ENCODE measurements around the gene LVRN.
"Not testable (repeated sequence)": the region's sequence is repeated elsewhere in the genome, so short reads cannot be mapped to it uniquely, and the experiment has no call there.

The LVRN gene, protein sequence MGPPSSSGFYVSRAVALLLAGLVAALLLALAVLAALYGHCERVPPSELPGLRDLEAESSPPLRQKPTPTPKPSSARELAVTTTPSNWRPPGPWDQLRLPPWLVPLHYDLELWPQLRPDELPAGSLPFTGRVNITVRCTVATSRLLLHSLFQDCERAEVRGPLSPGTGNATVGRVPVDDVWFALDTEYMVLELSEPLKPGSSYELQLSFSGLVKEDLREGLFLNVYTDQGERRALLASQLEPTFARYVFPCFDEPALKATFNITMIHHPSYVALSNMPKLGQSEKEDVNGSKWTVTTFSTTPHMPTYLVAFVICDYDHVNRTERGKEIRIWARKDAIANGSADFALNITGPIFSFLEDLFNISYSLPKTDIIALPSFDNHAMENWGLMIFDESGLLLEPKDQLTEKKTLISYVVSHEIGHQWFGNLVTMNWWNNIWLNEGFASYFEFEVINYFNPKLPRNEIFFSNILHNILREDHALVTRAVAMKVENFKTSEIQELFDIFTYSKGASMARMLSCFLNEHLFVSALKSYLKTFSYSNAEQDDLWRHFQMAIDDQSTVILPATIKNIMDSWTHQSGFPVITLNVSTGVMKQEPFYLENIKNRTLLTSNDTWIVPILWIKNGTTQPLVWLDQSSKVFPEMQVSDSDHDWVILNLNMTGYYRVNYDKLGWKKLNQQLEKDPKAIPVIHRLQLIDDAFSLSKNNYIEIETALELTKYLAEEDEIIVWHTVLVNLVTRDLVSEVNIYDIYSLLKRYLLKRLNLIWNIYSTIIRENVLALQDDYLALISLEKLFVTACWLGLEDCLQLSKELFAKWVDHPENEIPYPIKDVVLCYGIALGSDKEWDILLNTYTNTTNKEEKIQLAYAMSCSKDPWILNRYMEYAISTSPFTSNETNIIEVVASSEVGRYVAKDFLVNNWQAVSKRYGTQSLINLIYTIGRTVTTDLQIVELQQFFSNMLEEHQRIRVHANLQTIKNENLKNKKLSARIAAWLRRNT

DNA sequence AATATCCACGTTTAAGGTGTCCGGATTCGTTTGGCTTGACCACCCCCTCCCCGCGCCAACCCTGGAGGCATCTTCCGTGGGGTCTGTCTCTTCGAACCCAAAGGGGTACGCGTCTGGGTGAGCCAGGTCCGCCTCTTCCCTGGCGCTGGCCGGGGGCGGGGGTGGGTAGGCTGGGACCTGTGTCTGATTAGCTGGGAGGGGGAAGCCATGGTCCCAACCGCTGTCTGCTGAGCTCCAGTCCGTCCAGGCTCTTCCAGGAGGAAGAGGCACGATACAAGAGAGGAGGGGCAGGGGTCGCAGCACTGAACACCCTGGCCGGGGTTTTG lies at the start of gene LVRN:
TSS of gene LVRN (plus strand) at position 237 of the 326 bp plus-strand sequence. CDS start 143 bp downstream, outside the sequence.
- no peak for DNase-seq (ENCODE audit: low read depth, low spot score)
- H3K27ac ChIP-seq, result no peak within 1 kb of the TSS

DNA sequence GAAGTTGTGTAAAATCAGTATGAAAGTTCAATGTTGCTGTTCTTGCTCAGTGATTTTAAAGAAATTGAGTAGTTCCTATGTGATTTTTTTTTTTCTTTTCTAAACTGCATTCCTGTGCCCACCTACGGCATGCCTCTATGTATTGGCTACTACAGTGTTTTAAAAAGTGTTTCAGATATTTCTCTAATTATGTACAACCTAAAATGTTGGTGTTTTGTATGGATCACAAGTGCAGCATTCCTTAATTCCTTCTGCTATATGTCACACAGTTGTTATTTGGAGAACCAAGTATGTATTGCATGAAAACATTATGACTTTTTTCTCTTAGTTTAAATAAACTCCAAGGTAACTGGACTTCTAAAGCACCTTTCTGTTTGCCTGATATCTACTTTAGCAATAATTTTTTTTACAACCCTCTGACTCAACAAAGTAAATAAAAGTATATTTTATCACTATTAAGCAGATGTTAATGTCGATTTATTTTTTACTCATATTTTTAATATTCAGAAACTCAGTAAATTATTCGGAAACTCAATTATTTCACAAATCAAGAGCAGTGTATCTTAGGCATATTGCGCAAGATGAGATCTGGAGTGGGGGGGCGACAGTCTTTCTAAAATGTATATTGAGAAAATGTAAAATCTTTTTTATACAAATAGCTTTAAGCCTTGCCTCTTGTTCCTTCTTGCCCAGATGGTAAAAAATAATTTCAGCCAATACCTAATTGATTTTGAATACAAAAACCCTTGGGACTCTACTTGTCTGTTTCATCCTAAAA lies 48.5 kb upstream of the LVRN start:
- not testable (repeated sequence) for DNase-seq (ENCODE audit: low read depth, low spot score); H3K27ac ChIP-seq

DNA sequence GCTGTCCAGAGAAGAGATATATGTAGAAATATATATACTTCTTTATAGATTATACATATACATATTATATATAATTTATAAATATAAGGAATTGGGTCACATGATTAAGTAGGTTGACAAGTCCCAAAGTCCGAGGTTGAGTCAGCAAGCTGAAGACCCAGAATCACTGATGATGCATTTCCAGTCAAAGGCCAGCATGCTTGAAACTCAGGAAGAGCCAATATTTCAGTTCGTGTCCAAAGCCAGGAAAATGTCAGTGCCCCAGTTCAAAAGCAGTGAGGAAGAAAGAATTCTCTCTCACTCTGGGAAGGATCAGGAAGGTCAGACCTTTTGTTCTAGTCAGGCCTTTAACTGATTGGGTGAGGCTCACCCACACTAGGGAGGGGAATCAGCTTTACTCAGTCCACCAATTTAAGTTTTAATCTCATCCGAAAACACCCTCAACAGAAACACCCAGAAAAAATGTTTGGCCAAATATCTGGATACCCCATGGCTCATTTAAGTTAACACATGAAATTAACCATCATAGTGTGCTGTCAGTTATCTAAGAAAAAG lies 42.0 kb upstream of the LVRN start:
- DNase-seq (ENCODE audit: low read depth, low spot score), result no peak
- no peak overlapping the region for H3K27ac ChIP-seq

DNA sequence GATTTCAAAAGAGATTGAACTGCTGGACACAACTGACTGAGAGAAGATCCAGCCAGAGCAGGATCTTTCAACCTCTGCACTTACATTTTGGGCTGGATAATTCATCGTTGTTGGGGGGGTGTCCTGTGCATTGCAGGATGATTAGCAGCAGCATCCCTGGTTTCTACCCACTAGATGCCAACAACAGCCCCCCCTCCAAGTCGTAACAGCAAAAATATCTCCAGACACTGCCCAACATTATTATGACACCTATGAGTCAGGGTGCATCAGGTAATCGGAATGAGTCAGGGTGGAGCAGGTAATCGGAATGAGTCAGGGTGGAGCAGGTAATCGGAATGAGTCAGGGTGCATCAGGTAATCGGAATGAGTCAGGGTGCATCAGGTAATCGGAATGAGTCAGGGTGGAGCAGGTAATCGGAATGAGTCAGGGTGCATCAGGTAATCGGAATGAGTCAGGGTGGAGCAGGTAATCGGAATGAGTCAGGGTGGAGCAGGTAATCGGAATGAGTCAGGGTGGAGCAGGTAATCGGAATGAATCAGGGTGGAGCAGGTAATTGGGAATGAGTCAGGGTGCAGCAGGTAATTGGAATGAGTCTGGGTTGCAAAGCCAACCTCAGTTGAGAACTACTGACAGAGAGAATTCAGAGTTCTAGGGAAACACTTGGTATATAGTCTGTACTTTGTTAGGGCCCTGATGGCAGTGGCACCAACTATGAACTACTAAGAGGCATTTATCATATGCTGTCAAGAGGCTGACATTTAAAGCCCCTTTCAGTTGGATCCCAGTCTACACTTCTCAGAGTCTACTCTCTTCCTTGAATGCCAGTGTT lies 33.5 kb upstream of the LVRN start:
- H3K27ac ChIP-seq, result peak overlapping the region; percentile 15
- DNase-seq (ENCODE audit: low read depth, low spot score), result not testable (repeated sequence)

DNA sequence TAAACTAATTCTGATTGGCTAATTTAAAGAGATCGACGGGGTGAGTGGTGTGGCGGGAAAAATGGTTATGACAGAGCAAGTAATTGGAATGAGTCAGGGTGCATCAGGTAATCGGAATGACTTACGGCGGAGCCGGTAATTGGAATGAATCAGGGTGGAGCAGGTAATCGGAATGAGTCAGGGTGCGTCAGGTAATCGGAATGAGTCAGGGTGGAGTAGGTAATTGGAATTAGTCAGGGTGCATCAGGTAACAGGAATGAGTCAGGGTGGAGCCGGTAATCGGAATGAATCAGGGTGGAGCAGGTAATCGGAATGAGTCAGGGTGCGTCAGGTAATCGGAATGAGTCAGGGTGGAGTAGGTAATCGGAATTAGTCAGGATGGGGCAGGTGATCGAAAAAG lies 32.1 kb upstream of the LVRN start:
- not testable (repeated sequence) for H3K27ac ChIP-seq; DNase-seq (ENCODE audit: low read depth, low spot score)

DNA sequence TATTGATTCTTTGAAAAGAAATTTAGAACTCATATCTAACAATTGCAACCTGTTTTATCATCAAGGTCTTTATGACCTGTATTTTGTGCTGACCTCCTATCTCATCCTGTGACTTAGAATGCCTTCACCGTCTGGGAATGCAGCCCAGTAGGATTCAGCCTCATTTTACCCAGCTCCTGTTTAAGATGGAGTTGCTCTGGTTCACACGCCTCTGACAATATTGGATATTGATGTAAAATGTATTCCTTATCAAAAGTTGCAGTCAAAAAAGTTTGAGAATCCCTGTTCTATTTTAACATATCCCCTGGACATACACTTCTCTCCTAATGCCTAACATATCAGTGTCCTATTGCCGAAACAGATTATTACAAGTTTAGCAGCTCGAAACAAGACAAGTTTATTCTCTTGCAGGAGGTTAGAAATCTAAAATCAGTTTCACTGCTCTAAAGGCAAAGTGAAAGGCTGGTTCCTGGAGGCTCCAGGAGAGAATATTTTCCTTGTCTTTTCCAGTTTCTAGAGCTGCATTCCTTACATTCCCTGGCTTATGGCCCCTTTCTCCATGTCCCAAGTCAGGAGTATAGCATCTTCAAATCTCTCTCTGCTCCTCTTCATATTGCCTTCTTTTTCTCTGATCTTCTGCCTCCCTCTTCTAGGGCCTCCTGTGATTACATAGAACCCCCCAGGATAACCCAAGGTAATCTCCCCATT lies 31.5 kb upstream of the LVRN start:
- no peak for DNase-seq (ENCODE audit: low read depth, low spot score)
- H3K27ac ChIP-seq, result no peak overlapping the region

DNA sequence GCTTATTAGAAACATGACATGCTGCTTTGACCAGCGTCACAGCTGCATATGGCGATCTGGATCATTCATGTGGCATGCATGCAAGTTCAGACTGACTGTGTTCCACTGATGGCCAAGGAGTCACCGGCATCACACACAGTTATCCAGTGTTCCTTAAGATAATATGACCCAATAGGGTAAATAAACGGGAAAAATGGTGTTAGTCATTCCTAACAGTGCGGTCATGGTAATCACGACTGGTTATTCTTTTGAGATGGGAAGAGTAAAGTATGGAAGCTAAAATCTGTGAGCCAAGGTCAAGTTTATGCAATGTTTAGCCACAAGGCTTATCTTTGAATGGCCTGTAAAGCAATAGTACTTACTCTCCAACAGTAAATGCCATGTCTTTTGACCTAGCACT lies 29.3 kb upstream of the LVRN start:
- no peak for DNase-seq (ENCODE audit: low read depth, low spot score)
- no peak overlapping the region for H3K27ac ChIP-seq

DNA sequence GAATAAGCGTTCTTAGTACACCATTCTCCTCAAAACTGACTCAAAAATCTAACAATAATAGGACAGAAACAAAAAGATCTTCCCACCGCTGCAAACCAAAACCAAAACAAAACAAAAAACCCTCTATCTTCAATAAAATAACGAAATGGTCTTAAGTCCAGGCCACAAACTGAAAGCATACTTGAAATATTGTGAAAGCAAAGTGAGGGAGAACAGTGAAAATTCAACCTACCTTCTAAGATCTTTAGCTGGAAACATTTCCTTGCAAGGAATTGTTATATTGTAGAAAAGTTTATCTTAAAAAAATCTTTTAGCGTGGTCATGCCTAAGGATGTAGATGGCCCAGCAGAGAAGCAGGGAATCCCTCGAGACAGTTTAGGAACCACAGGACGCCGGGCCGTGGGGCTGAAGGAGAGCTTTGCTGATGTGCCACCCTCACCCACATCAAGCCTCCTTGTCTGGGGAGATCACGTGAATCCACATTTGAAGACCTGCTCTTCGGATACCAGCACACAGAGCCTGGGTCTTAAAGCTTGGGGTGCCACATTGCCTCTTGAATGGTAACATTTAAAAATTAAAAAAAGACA lies 27.8 kb upstream of the LVRN start:
- no peak for DNase-seq (ENCODE audit: low read depth, low spot score)
- H3K27ac ChIP-seq, result no peak overlapping the region

DNA sequence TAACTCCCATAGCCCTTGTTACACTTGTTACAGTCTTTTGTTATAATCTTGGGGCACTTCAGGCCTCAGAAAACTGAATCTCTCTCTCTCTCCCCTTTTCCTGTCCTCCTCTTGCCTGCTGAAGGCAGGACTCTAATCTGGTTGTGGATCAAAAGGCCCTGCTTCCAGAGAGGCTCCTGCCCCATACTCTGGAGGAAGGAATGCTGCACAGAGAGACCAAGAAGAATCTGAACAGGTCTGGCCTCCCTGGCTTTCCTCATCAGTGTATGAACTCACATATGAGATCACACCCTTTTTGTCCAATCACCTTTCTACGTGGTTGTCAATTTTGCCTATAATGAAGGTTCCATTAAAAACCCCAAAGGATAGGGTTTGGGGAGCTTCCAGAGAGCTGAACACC lies 26.2 kb upstream of the LVRN start:
- DNase-seq (ENCODE audit: low read depth, low spot score), result no peak
- H3K27ac ChIP-seq, result no peak overlapping the region

DNA sequence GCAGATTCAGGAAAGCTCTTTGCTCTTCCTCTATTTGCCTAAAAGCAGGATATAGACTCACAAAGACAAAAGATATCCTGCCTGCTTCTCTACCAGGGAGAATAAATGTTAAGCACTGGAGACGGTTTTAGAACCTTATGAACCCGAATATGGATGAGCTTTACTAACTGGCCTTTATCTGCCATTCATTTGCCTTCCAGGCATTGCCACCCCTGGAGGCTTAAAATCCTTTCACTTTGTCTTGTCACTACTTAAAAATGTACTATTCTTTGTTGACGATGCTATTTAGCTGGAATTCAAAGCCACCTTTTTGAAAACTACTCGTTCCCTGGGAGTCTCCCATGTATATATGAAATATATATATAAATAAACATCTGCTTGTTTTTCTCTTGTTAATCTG lies 23.2 kb upstream of the LVRN start:
- no peak for DNase-seq (ENCODE audit: low read depth, low spot score)
- no peak overlapping the region for H3K27ac ChIP-seq

DNA sequence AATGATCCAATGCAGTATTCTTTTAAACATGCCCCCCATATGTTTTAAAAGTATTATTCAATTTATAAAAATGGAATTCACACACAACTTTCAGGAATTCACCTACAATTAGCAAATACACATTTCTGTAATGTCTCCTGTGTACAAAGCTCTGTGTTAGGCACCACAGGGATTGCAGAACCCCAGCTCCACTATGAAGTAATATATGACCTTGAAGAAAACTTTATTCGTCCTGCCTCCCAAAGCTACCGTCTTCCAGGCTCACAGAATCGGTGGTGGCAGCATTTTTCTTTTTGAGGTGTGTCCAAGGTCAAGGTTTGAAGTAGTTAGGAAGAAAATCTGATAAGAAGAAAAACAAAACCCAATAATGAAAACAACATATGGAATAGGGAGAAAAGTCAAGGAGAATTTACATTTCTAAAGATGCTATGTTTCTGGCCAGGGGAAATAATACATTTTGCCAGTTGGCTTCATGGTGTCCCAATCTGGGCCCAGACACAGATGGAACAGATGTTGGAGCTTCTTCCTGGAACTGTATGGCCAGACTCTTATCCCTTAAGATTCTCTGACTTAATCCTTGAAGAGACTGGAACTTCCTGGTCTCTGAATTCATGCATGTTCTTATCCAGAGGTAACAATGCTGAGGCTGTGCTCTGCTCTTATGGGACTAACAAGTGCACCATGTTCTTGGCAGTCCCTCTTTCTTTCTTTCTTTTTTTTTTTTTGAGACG lies 22.0 kb upstream of the LVRN start:
- DNase-seq (ENCODE audit: low read depth, low spot score), result no peak
- H3K27ac ChIP-seq, result peak overlapping the region; percentile 81

DNA sequence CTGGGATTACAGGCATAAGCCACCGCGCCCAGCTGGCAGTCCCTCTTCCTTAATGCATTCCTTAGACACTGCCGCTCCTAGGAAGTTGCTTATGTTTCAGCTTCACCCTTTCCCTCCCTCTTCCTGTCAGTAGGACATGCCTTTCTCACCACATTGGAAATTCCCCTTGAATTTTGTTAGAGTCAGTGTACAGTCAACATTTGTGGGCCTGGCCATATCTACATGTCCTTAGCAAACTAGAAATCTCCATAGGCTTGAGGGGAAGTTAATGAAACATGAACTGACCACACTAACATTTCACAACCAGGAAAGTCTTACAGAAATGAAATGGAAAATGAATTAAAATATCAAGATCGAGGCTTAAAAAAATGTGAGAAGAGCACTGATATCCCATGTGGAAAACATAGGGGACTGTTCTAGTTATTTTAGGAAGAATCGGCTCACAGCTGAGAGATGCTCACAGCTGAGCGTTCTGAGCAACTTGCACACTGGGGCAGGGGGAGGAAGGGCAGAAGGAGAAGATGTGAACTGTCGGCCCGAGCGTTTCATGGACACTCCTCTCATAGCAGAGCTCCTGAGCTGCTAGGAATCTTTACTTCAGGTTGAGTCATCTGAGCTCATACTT lies 21.1 kb upstream of the LVRN start:
- DNase-seq (ENCODE audit: low read depth, low spot score), result peak; percentile 60
- H3K27ac ChIP-seq, result peak overlapping the region; percentile 81

DNA sequence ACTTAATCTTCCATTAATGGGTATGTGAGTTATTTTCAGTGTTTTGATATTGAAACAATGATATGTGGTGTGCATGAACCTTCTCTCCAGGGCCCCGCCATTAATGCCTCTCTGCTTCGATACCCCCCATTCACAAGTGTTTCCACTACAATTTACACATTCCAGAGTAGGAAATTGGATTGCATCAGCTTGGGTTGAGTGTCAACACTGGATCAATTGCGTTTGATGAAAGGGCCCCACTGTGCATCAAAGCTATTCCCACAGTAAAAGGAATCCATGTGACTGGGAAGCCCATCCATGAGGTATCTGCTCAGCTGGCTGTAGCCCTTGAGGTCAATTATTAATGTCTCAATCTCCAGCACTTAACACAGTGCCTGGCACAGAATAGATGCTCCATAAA lies 17.8 kb upstream of the LVRN start:
- H3K27ac ChIP-seq, result no peak overlapping the region
- DNase-seq (ENCODE audit: low read depth, low spot score), result no peak

DNA sequence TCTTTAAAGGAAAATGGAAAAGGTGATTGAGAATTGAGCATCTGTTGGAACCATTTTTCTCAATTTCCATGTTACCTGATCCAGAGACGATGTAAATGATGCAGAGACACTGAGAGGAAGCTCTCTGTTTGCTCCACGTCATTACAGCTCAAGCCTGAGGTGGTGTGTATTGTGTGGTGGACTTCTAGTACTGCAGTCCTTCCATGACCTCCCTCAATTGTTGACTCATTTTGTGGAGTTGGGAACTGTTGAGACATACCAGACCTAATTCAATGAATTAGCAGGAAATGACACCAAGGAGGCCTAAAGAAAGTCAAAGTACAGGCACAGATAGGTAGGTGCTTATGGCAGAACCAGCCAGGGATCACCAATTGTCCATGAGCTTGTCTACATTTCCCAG lies 15.6 kb upstream of the LVRN start:
- no peak for DNase-seq (ENCODE audit: low read depth, low spot score)
- H3K27ac ChIP-seq, result peak overlapping the region; percentile 21

DNA sequence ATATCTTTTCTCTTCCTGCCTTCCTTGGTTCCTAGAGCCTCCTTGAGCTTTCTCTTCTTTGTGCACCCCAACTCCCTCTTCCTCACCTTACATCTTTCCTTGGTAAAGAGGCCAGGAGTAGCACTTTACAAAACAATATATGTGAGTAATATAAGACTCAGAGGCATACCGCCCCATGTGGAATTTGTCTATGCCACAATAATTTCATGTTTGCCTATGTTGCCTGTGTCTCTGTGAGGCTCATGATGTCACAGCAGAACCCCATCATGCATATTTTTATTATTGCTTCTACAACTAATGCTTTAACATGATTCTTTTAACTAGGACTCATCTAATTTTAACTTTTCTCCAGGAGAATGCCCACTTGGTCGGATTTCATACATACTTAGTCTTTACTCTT lies 15.0 kb upstream of the LVRN start:
- peak overlapping the region; percentile 21 for H3K27ac ChIP-seq
- no peak for DNase-seq (ENCODE audit: low read depth, low spot score)

DNA sequence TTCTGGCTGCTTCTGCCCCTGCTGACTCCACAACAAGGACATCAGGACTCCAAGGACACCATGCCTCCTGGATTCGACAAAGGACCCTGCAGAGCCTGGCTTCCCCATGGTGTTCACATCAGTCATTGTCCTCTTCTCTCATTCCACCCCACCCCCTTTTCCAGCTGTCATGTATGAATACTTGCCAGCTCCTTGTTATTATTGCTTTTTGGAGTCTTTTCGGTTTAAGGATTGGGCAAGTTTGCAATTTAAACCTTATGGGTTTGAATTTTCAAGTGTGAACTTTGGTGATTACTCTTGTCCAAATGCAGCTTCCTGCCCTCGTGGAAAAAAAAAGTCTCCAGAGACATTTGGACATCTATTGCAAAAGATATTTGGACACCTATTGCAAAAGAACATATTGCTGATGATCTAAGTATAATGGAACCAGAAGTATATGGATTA lies 14.2 kb upstream of the LVRN start:
- no peak overlapping the region for H3K27ac ChIP-seq
- DNase-seq (ENCODE audit: low read depth, low spot score), result no peak

DNA sequence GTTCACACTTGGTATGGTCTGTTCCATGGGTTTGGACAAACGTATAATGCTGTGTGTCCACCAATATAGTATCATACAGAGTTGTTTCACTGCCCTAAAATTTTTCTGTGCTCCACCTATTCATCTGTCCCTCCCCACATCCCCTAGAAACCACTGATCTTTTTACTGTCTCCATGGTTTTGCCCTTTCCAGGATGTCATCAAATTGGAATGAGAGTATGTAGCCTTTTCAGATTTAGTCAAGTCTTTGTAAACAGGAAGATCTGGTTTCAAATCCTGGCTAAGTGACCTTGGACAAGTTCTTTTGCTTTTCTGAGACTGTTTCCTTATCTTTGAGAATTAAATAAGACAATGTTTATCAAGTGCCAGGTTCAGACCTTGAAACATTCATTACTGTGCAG lies 13.2 kb upstream of the LVRN start:
- DNase-seq (ENCODE audit: low read depth, low spot score), result no peak
- H3K27ac ChIP-seq, result no peak overlapping the region
